WTC11 (cell line): ENCODE data around the gene KCNJ18.
"Not testable (repeated sequence)": the region's sequence is repeated elsewhere in the genome, so short reads cannot be mapped to it uniquely, and the experiment has no call there.

Experiments
- ZNF263 ChIP-seq: sonication (generic); formaldehyde crosslinking; IDR thresholded peaks from 2 replicates; pipeline ENCODE4 v1.8.1; 2022; ENCODE audit warnings: low read depth, mild to moderate bottlenecking, moderate library complexity, missing genetic modification reagents
- TF ChIP-seq, protein P1 (sequence below): sonication (generic); formaldehyde crosslinking; conservative IDR thresholded peaks from 2 replicates; pipeline ENCODE4 v1.8.1; 2022; ENCODE audit warnings: mild to moderate bottlenecking, missing genetic modification reagents

DNA sequence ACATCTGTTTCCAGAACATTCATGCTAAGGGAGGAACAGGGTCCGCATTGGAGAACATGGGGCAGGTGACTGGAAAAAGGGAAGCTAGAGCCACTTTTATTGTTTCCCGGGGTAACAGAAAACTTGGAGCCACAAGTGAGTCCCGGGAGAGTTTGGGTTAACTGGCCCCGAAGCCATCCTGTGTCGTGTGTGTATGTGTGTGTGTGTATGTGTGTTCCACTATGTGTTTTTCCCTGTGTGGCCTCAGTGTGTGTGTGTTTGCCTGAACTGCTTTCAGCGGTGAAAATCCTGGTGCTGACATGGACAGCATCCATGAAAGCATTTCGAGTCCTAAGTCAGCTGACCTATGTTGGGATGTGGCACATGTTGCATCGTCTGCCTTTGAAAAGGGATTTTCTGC, 20.7 kb downstream of the KCNJ18 start:
- TF ChIP-seq, protein P1, sequence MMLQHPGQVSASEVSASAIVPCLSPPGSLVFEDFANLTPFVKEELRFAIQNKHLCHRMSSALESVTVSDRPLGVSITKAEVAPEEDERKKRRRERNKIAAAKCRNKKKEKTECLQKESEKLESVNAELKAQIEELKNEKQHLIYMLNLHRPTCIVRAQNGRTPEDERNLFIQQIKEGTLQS (CRISPR knock-in tag) = not testable (repeated sequence)
- TF ChIP-seq ZNF263 (CRISPR knock-in tag) = not testable (repeated sequence)
